Prostate gland (tissue), 2 donors: ENCODE measurements around the gene OSBPL9. TPM values are rescaled to one million over a fixed set of nuclear protein-coding genes. Genes with fewer than 3 reads are reported as not detected.

Experiments
- DNase-seq: peaks from one replicate; pipeline ENCODE4 v3.0.0-alpha.2; 2019; ENCODE audit warnings: low spot score
- H3K27ac ChIP-seq, 2 donors: fragments of 200-600 bp; sonication (generic); 2 replicates each; pipeline ENCODE4 v1.5.1; 2017 to 2019
- H3K27me3 ChIP-seq: fragments of 200-600 bp; sonication (generic); replicated peaks from 2 replicates; pipeline ENCODE4 v1.5.1; 2019; ENCODE audit not compliant: insufficient read depth
- H3K36me3 ChIP-seq, 2 donors: fragments of 200-600 bp; sonication (generic); 1 replicate in 1 of 2; 2 replicates in 1 of 2; pipeline versions ENCODE4 v1.5.1 to v1.8.1; 2017 to 2019
- H3K4me1 ChIP-seq: fragments of 200-600 bp; sonication (generic); replicated peaks from 2 replicates; pipeline ENCODE4 v1.5.1; 2019
- H3K4me3 ChIP-seq, 2 donors: fragments of 200-600 bp; sonication (generic); 2 replicates each; pipeline ENCODE4 v1.5.1; 2017 to 2019
- H3K9me3 ChIP-seq: fragments of 200-600 bp; sonication (generic); 2 replicates; pipeline ENCODE4 v1.5.1; 2017
- CTCF ChIP-seq, 4 experiments: fragments of 200-600 bp in 2 of 4; fragments of 450-650 bp in 2 of 4; sonication (generic) in 2 of 4; IDR thresholded peaks; 1 replicate in 3 of 4; 2 replicates in 1 of 4; pipeline ENCODE4 v1.5.1; 2016 to 2019; ENCODE audit warnings: antibody characterized with exemption in 4 of 4, mild to moderate bottlenecking in 2 of 4, moderate library complexity in 2 of 4
- POLR2A ChIP-seq: fragments of 450-650 bp; IDR thresholded peaks from one replicate; pipeline ENCODE4 v1.6.1; 2016; ENCODE audit warnings: antibody characterized with exemption, mild to moderate bottlenecking
- POLR2AphosphoS5 ChIP-seq: sonication (generic); formaldehyde crosslinking; IDR thresholded peaks from one replicate; pipeline ENCODE4 v1.6.1; 2017; ENCODE audit warnings: antibody characterized with exemption
- WGBS: methylation state at CpG from one replicate; pipeline ENCODE4 v1.1.5; 2018; 5-methylcytosine and 5-hydroxymethylcytosine counted together
- intact Hi-C: fragments of 100-400 bp; cut with DNase I; formaldehyde crosslinking; loops from one replicate; pipeline ENCODE4 v1.14.2; 2022
- total RNA-seq, 2 donors: library from RNA; depleted of rRNA; stranded (reverse); fragments of >200 nt; gene quantifications; one replicate each; pipeline ENCODE4 v1.1.0, GENCODE V29; 2016

OSBPL9 gene
- total RNA-seq, 2 donors from 2014 or later: 93.6 to 104 TPM

DNA sequence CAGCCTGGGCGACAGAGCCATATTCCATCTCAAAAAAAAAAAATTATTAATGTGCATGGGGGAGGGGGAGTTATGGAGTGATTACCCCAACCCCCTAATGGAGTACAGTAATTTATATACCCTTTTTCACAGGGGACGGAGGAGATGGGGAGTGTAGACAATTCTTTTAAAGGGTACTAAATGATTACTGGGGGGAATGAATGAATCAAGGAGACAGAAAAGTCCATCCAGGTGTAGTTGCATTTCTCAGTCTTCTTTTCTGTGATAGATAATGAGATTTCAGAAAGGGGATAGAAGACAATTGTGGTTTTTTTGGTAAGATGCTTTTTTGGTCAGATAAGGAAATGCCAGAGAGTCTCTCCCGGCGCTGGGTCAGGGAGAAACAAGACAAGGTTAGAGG is 13.0 kb downstream of the OSBPL9 start:
- TF ChIP-seq CTCF (IDR thresholded peaks at IDR 0.05) (no peak), POLR2AphosphoS5 (no peak)
- no peak overlapping the region for H3K27ac ChIP-seq
- no peak for DNase-seq
- H3K4me1 ChIP-seq: peaks cover 3% of the 10 kb centered on the region
- WGBS: 97% methylated on average over 4 of the region's 4 CpGs
- intact Hi-C loops: no loop called here
- no peaks in the 10 kb centered on the region for H3K27me3 ChIP-seq
- H3K4me3 ChIP-seq: no peak overlapping the region
- H3K36me3 ChIP-seq: no peaks in the 10 kb centered on the region
- no peaks in the 10 kb centered on the region for H3K9me3 ChIP-seq

DNA sequence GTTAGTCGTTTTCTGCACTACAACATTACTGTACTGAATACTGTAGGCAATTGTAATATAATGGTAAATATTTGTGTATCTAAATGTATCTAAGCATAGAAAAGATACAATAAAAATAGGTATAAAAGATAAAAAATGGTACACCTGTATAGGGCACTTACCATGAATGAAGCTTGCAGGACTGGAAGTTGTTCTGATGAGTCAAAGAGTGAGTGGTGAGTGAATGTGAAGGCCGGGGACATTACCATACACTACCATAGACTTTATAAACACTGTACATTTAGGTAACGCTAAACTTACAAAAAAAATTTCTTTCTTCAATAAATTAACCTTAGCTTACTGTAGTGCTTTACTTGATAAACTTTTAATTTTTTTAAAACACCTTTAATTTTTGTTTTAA is 13.5 kb downstream of the OSBPL9 start:
- H3K27ac ChIP-seq: no peak overlapping the region
- 90% methylated on average over 3 of the region's 3 CpGs for WGBS
- intact Hi-C loops: no loop called here
- DNase-seq: no peak
- no peaks in the 10 kb centered on the region for H3K27me3 ChIP-seq
- H3K9me3 ChIP-seq: no peaks in the 10 kb centered on the region
- peaks cover 5% of the 10 kb centered on the region for H3K4me1 ChIP-seq
- H3K36me3 ChIP-seq: no peaks in the 10 kb centered on the region
- TF ChIP-seq POLR2AphosphoS5 (no peak), CTCF (IDR thresholded peaks at IDR 0.05) (no peak), POLR2A (no peak)
- H3K4me3 ChIP-seq: no peak overlapping the region

DNA sequence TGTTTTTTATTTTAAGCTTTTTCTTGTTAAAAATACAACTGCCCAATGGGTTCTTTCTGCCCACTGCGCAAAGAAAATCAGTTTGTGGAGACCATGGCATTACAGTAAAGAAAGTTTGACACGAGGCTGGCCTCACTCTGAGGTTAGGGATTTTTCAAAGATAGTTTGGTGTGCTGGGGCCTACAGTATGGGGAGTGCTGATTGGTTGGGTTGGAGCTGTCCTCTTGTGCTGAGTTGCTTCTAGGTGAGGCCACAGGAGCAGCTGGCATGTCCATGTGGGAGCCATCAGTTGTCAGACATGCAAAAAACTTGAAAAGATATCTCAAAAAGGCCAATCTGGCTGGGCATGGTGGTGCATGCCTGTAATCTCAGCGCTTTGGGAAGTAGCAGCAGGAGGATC is 14.0 kb downstream of the OSBPL9 start:
- WGBS: 97% methylated on average over 3 of the region's 3 CpGs
- TF ChIP-seq POLR2AphosphoS5 (no peak), POLR2A (no peak), CTCF (IDR thresholded peaks at IDR 0.05) (no peak)
- no peak for DNase-seq
- no peak overlapping the region for H3K27ac ChIP-seq
- intact Hi-C loops: no loop called here
- H3K4me1 ChIP-seq: peaks cover 7% of the 10 kb centered on the region
- no peaks in the 10 kb centered on the region for H3K9me3 ChIP-seq
- no peaks in the 10 kb centered on the region for H3K36me3 ChIP-seq
- no peak overlapping the region for H3K4me3 ChIP-seq
- no peaks in the 10 kb centered on the region for H3K27me3 ChIP-seq

DNA sequence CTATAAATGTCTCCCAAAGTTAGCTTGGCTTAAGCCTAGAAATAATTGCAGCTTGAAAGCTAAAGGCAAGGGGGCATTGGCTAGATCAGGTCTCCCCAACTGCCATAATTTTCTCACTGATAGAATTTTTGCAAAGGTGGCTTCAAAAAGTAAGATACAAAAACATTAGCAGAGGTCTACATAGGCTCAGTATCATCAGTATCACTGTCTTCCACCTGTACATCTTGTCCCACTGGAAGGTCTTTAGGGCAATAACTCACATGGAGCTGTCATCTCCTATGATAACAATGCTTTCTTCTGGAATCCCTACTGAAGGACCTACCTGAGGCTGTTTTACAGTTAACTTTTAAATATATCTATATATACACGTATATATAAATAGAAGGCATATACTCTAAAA is 14.9 kb downstream of the OSBPL9 start:
- Histone ChIP-seq H3K36me3 (no peaks in the 10 kb centered on the region), H3K27ac (no peak overlapping the region), H3K4me3 (no peak overlapping the region), H3K4me1 (peaks cover 7% of the 10 kb centered on the region), H3K9me3 (no peaks in the 10 kb centered on the region), H3K27me3 (no peaks in the 10 kb centered on the region)
- no peak for DNase-seq
- 93% methylated on average over 1 of the region's 1 CpG for WGBS
- intact Hi-C loops: no loop called here
- TF ChIP-seq CTCF (IDR thresholded peaks at IDR 0.05) (no peak), POLR2A (no peak), POLR2AphosphoS5 (no peak)

GRCh38 chr1:51634618-51635017 is 17.7 kb downstream of the OSBPL9 start:
- peaks cover 4% of the 10 kb centered on the region for H3K4me1 ChIP-seq
- no peak for DNase-seq
- WGBS: 92% methylated on average over 7 of the region's 7 CpGs

More at GRCh38 chr1:51634618-51635017, 17.7 kb downstream of the OSBPL9 start:
- Histone ChIP-seq H3K27me3 (no peaks in the 10 kb centered on the region), H3K27ac (no peak overlapping the region), H3K4me3 (no peak overlapping the region), H3K9me3 (no peaks in the 10 kb centered on the region), H3K36me3 (no peaks in the 10 kb centered on the region)
- TF ChIP-seq POLR2A (no peak), POLR2AphosphoS5 (no peak), CTCF (IDR thresholded peaks at IDR 0.05) (no peak)
- intact Hi-C loops: no loop called here
